ENCODE results near the gene ARHGAP31. TPM values are rescaled to one million over a fixed set of nuclear protein-coding genes. Genes with fewer than 3 reads are reported as not detected.

The ARHGAP31 gene
- total and polyA plus RNA-seq, 2 experiments from 2014 or later: 8.1 to 15.3 TPM

DNA sequence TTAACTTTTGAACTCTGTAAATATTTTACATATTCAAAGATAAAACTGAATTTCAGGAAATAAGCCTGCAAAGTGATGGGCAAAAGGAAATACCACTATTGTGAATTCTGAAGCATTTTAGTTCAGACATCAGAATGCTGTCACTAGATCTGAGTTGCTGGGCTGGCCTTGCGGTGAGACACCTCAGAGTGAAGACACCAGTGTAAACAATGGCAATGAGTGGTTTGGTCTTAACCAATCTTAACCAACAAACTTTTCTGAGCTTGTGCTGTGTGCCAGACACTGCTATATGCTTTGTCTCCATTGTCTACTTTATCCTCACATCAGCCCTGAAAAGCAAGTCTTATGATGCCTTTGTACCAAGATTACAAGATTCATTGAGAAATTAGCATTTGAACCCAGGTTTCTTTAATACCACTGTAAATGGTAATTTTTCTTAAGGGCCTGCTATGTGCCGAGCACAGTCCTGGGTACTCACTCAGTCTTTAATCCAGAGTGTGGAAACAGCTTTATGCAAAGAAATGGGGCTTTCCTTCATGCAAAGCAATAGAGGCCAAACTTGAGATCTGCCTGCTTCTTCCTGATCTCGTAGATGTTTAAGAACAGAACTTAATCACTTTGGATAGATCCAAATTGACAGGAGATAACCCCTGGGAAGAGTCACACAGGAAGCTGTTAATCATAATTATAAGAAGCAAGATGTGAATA, 114.2 kb downstream of the ARHGAP31 start:
- TF ChIP-seq EZH2 (IDR thresholded peaks at IDR 0.05; ENCODE audit: insufficient read depth, poor library complexity, severe bottlenecking) (no peak), EZH2phosphoT487 (IDR thresholded peaks at IDR 0.05; ENCODE audit: insufficient read depth, low read depth) (no peak)
- no peak overlapping the region for H2AFZ ChIP-seq
- no peak for DNase-seq
- H3K4me3 ChIP-seq: no peak overlapping the region
- peaks cover 6% of the 10 kb centered on the region; the same call in 1 of the 2 replicates for H3K36me3 ChIP-seq (ENCODE audit: low read depth)
- no peaks in the 10 kb centered on the region for H3K4me1 ChIP-seq (ENCODE audit: insufficient read depth)
- in situ Hi-C loops (cut with MboI): no loop called here
- H4K20me1 ChIP-seq (ENCODE audit: insufficient read depth): no peaks in the 10 kb centered on the region
- no peak overlapping the region for H3K4me2 ChIP-seq (ENCODE audit: unreplicated experiment)
- H3K79me2 ChIP-seq (ENCODE audit: insufficient read depth): no peaks in the 10 kb centered on the region
- H3K9me2 ChIP-seq (ENCODE audit: insufficient read depth): no peaks in the 10 kb centered on the region
- no peaks in the 10 kb centered on the region for H3K9me3 ChIP-seq (ENCODE audit: low read depth)
- H3K27me3 ChIP-seq (replicated peaks; ENCODE audit: insufficient read depth): no peaks in the 10 kb centered on the region
- WGBS, 2 experiments (ENCODE audit: low coverage in 1 of 2, low lambda C conversion rate in 2 of 2, missing lambda C conversion rate in 2 of 2): 85 to 87% methylated on average over 3 of the region's 3 CpGs
- no peak overlapping the region for H3K9ac ChIP-seq
- no peak overlapping the region for H3K27ac ChIP-seq
- H3F3A ChIP-seq (ENCODE audit: insufficient read depth): no peaks in the 10 kb centered on the region

DNA sequence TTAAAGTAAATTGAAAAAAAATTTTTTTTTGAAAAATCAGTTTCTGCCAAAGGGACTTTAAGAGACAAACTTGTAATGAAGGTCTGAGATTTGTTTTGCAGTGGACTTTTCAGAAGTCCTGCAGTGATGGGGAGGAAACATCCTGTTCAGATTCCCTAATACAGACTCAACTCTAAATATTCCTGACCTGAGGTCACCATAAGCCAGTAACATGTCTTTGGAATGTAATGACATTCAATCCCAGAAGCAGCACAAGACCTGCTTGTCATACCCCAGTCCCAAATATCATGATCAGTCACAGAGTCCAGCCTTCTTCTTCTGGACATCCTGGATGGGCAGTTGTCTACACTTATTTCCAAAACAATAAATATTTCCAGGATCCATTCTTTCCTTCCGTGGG, 115.7 kb downstream of the ARHGAP31 start:
- H3K9ac ChIP-seq: no peak overlapping the region
- no peak overlapping the region for H2AFZ ChIP-seq
- no peaks in the 10 kb centered on the region for H3K9me3 ChIP-seq (ENCODE audit: low read depth)
- H3K4me3 ChIP-seq: no peak overlapping the region
- in situ Hi-C loops (cut with MboI): no loop called here
- TF ChIP-seq EZH2 (IDR thresholded peaks at IDR 0.05; ENCODE audit: insufficient read depth, poor library complexity, severe bottlenecking) (no peak), EZH2phosphoT487 (IDR thresholded peaks at IDR 0.05; ENCODE audit: insufficient read depth, low read depth) (no peak)
- no peak overlapping the region for H3K27ac ChIP-seq
- H3K4me1 ChIP-seq (ENCODE audit: insufficient read depth): no peaks in the 10 kb centered on the region
- no peaks in the 10 kb centered on the region for H4K20me1 ChIP-seq (ENCODE audit: insufficient read depth)
- H3K9me2 ChIP-seq (ENCODE audit: insufficient read depth): no peaks in the 10 kb centered on the region
- H3K27me3 ChIP-seq (replicated peaks; ENCODE audit: insufficient read depth): no peaks in the 10 kb centered on the region
- no peaks in the 10 kb centered on the region for H3K79me2 ChIP-seq (ENCODE audit: insufficient read depth)
- no peaks in the 10 kb centered on the region for H3F3A ChIP-seq (ENCODE audit: insufficient read depth)
- no peak overlapping the region for H3K4me2 ChIP-seq (ENCODE audit: unreplicated experiment)
- 100% methylated on average over 1 of the region's 1 CpG for WGBS, 2 experiments (ENCODE audit: low coverage in 1 of 2, low lambda C conversion rate in 2 of 2, missing lambda C conversion rate in 2 of 2)
- peaks cover 9% of the 10 kb centered on the region; the same call in 1 of the 2 replicates for H3K36me3 ChIP-seq (ENCODE audit: low read depth)
- no peak for DNase-seq

DNA sequence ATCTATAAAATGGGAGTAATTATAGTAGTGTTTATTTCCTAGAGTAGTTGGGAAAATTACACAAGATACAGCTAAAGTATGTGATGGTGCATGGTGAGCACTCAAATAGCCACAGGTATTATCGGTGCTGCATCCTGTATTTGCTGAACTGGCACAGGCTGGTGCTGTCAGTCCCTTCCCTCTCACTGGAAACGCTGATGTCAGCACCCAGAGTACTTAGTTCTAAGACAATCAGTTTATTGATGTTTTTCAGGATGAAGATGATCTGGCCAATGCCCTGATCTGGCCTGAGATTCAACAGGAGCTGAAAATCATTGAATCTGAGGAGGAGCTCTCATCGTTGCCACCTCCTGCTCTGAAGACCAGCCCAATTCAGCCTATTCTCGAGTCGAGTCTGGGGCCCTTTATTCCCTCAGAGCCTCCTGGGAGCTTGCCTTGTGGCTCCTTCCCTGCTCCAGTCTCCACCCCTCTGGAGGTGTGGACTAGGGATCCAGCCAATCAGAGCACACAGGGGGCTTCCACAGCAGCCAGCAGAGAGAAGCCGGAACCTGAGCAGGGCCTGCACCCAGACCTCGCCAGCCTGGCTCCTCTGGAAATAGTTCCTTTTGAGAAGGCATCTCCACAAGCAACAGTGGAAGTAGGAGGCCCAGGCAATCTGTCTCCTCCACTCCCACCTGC, 119.6 kb downstream of the ARHGAP31 start:
- H3K27ac ChIP-seq: no peak overlapping the region
- no peaks in the 10 kb centered on the region for H3K79me2 ChIP-seq (ENCODE audit: insufficient read depth)
- no peaks in the 10 kb centered on the region for H3K27me3 ChIP-seq (replicated peaks; ENCODE audit: insufficient read depth)
- in situ Hi-C loops (cut with MboI): no loop called here
- no peak overlapping the region for H3K4me2 ChIP-seq (ENCODE audit: unreplicated experiment)
- peaks cover 15% of the 10 kb centered on the region; the same call in 1 of the 2 replicates for H3K36me3 ChIP-seq (ENCODE audit: low read depth)
- no peaks in the 10 kb centered on the region for H3K9me3 ChIP-seq (ENCODE audit: low read depth)
- H4K20me1 ChIP-seq (ENCODE audit: insufficient read depth): no peaks in the 10 kb centered on the region
- 77 to 83% methylated on average over 7 of the region's 7 CpGs for WGBS, 2 experiments (ENCODE audit: low coverage in 1 of 2, low lambda C conversion rate in 2 of 2, missing lambda C conversion rate in 2 of 2)
- H3K4me1 ChIP-seq (ENCODE audit: insufficient read depth): no peaks in the 10 kb centered on the region
- no peaks in the 10 kb centered on the region for H3F3A ChIP-seq (ENCODE audit: insufficient read depth)
- H3K4me3 ChIP-seq: no peak overlapping the region
- no peak overlapping the region for H2AFZ ChIP-seq
- no peak for DNase-seq
- TF ChIP-seq EZH2 (IDR thresholded peaks at IDR 0.05; ENCODE audit: insufficient read depth, poor library complexity, severe bottlenecking) (no peak), EZH2phosphoT487 (IDR thresholded peaks at IDR 0.05; ENCODE audit: insufficient read depth, low read depth) (no peak)
- H3K9me2 ChIP-seq (ENCODE audit: insufficient read depth): no peaks in the 10 kb centered on the region
- no peak overlapping the region for H3K9ac ChIP-seq

DNA sequence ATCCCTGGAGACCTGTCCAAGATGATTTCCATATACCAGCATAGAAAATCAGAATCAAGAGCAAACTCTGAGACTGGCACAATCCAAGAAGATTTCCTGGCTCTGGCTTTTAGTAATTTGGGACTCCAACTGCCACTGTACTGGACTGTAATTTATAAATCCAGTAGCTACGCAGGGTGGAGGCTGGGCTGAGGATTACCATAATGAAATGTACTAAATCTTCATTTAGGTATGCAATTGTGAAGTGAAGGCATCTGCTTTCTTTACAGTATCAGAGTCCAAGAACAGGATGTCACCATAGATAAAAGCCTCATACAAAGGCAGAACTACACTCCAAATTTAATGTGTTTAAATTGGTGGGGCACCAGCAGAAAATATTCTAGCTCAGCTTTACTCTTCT, 122.7 kb downstream of the ARHGAP31 start:
- no peak for DNase-seq
- no peaks in the 10 kb centered on the region for H3K79me2 ChIP-seq (ENCODE audit: insufficient read depth)
- H3K9me3 ChIP-seq (ENCODE audit: low read depth): no peaks in the 10 kb centered on the region
- H2AFZ ChIP-seq: no peak overlapping the region
- no peak overlapping the region for H3K4me2 ChIP-seq (ENCODE audit: unreplicated experiment)
- no peaks in the 10 kb centered on the region for H3K9me2 ChIP-seq (ENCODE audit: insufficient read depth)
- in situ Hi-C loops (cut with MboI): no loop called here
- H3K4me3 ChIP-seq: no peak overlapping the region
- no peak overlapping the region for H3K9ac ChIP-seq
- H3F3A ChIP-seq (ENCODE audit: insufficient read depth): 0 out of 2 replicates have a peak, but pooled peaks cover 4% of the 10 kb centered on the region
- TF ChIP-seq EZH2phosphoT487 (IDR thresholded peaks at IDR 0.05; ENCODE audit: insufficient read depth, low read depth) (no peak), EZH2 (IDR thresholded peaks at IDR 0.05; ENCODE audit: insufficient read depth, poor library complexity, severe bottlenecking) (no peak)
- 71 to 74% methylated on average over 1 of the region's 1 CpG for WGBS, 2 experiments (ENCODE audit: low coverage in 1 of 2, low lambda C conversion rate in 2 of 2, missing lambda C conversion rate in 2 of 2)
- H3K36me3 ChIP-seq (ENCODE audit: low read depth): peaks cover 9% of the 10 kb centered on the region; the same call in 1 of the 2 replicates
- no peak overlapping the region for H3K27ac ChIP-seq
- H3K27me3 ChIP-seq (replicated peaks; ENCODE audit: insufficient read depth): no peaks in the 10 kb centered on the region
- H3K4me1 ChIP-seq (ENCODE audit: insufficient read depth): no peaks in the 10 kb centered on the region
- H4K20me1 ChIP-seq (ENCODE audit: insufficient read depth): no peaks in the 10 kb centered on the region

All from GM23248 (cell line).